GM10248 (cell line): ENCODE data around the gene SMARCD3.

Experiments
- CTCF ChIA-PET: fragments of 300-600 bp; sonication (Branson Sonifier 250); formaldehyde crosslinking; extraction: SDS; loops from one replicate; lab custom pipeline; 2021; ENCODE audit warnings: antibody characterized with exemption; lab: Yijun Ruan, JAX
- POLR2A ChIA-PET: fragments of 350-650 bp; sonication (Branson Sonifier 250); formaldehyde crosslinking; extraction: SDS; loops from one replicate; lab custom pipeline; 2020; ENCODE audit warnings: antibody characterized with exemption; lab: Yijun Ruan, JAX
- DNase-seq: peaks from one replicate; pipeline ENCODE4 v3.0.0; 2012; ENCODE audit errors: extremely low spot score
- CTCF ChIP-seq: IDR thresholded peaks from 2 replicates; pipeline ENCODE4 v1.5.1; 2012; ENCODE audit warnings: mild to moderate bottlenecking, low read depth; ENCODE audit errors: extremely low read depth, missing control alignments, control extremely low read depth

The SMARCD3 gene

GRCh38 chr7:151273651-151274390, 25.3 kb upstream of the SMARCD3 start:
- no peak for DNase-seq
- ChIA-PET CTCF (interaction anchor here (0.9 to 1.5 kb wide), 2 partner anchors 9 to 25 kb away, joined by 3 to 5 read pairs; no protein-coding TSS in a partner anchor), POLR2A (no interaction called here)
- no peak for TF ChIP-seq CTCF

GRCh38 chr7:151272877-151273276, 24.4 kb upstream of the SMARCD3 start:
- CTCF ChIA-PET: interaction anchor here (0.9 kb wide), 1 partner anchor 10 kb away, joined by 5 read pairs; no protein-coding TSS in a partner anchor
- TF ChIP-seq CTCF: no peak
- DNase-seq: no peak
- POLR2A ChIA-PET: no interaction called here

- DNase-seq: no peak
- TF ChIP-seq CTCF: no peak
- CTCF ChIA-PET: no interaction called here
- POLR2A ChIA-PET: no interaction called here
These were observed 23.9 kb upstream of the SMARCD3 start for GRCh38 chr7:151272405-151272804.

- POLR2A ChIA-PET: no interaction called here
- DNase-seq: no peak
- TF ChIP-seq CTCF: no peak
These were observed 23.3 kb upstream of the SMARCD3 start for GRCh38 chr7:151271699-151272355.

GRCh38 chr7:151269511-151269910, 21.0 kb upstream of the SMARCD3 start:
- ChIA-PET CTCF (no interaction called here), POLR2A (no interaction called here)
- no peak for TF ChIP-seq CTCF
- DNase-seq: no peak

More at GRCh38 chr7:151271699-151272355, 23.3 kb upstream of the SMARCD3 start:
- CTCF ChIA-PET: interaction anchor here (0.6 to 1.1 kb wide), 2 partner anchors 43 to 57 kb away, joined by 3 read pairs; no protein-coding TSS in a partner anchor

GRCh38 chr7:151265351-151265931, 16.9 kb upstream of the SMARCD3 start:
- POLR2A ChIA-PET: no interaction called here
- TF ChIP-seq CTCF: no peak
- DNase-seq: no peak
- CTCF ChIA-PET: no interaction called here
